PC-9 (cell line): ENCODE measurements around the gene BMPR1B. TPM values are rescaled to one million over a fixed set of nuclear protein-coding genes. Genes with fewer than 3 reads are reported as not detected.

Experiments
- BruUV-seq: library from RNA; stranded (reverse); fragments of 400-500 nt; replicated peaks from 2 replicates; lab custom pipeline; 2021; lab: Mats Ljungman, UMichigan
- CTCF ChIA-PET: fragments of 300-600 bp; sonication (Branson Sonifier 250); formaldehyde crosslinking; loops from one replicate; lab custom pipeline; 2022; ENCODE audit warnings: antibody characterized with exemption; lab: Charles Lee
- POLR2A ChIA-PET: fragments of 300-600 bp; sonication (Branson Sonifier 250); formaldehyde crosslinking; loops from one replicate; lab custom pipeline; 2022; ENCODE audit warnings: antibody characterized with exemption; ENCODE audit not compliant: unreplicated experiment; lab: Charles Lee
- DNase-seq, 2 experiments: peaks; one replicate each; pipeline versions ENCODE4 v3.0.0 to v3.0.0-alpha.2; 2015 to 2022; ENCODE audit warnings: mixed read lengths in 1 of 2
- H2AFZ ChIP-seq: fragments of 200-600 bp; sonication (generic); 2 replicates; pipeline ENCODE4 v1.8.1; 2017; ENCODE audit warnings: antibody characterized with exemption
- H3F3A ChIP-seq: fragments of 200-600 bp; sonication (generic); 2 replicates; pipeline ENCODE4 v1.8.1; 2017; ENCODE audit warnings: antibody characterized with exemption, mild to moderate bottlenecking, low read depth; ENCODE audit not compliant: insufficient read depth
- H3K27ac ChIP-seq: fragments of 200-600 bp; sonication (generic); 2 replicates; pipeline ENCODE4 v1.6.1; 2016; ENCODE audit warnings: mixed run types
- H3K27me3 ChIP-seq: fragments of 200-600 bp; sonication (generic); 2 replicates; pipeline ENCODE4 v1.6.1; 2016; ENCODE audit warnings: low read depth, mixed run types; ENCODE audit not compliant: insufficient read depth
- H3K36me3 ChIP-seq: fragments of 200-600 bp; sonication (generic); 2 replicates; pipeline ENCODE4 v1.6.1; 2016; ENCODE audit warnings: low read depth, mixed run types
- H3K4me1 ChIP-seq: fragments of 200-600 bp; sonication (generic); replicated peaks from 2 replicates; pipeline ENCODE4 v1.6.1; 2016; ENCODE audit warnings: mixed run types; ENCODE audit not compliant: insufficient read depth
- H3K4me2 ChIP-seq: fragments of 200-600 bp; sonication (generic); 2 replicates; pipeline ENCODE4 v1.6.1; 2017; ENCODE audit warnings: mixed run types
- H3K4me3 ChIP-seq: fragments of 200-600 bp; sonication (generic); 2 replicates; pipeline ENCODE4 v1.6.1; 2016; ENCODE audit warnings: mixed run types
- H3K79me2 ChIP-seq: fragments of 200-600 bp; sonication (generic); 2 replicates; pipeline ENCODE4 v1.6.1; 2017; ENCODE audit warnings: low read depth, mixed run types
- H3K9me2 ChIP-seq: fragments of 200-600 bp; sonication (generic); 2 replicates; pipeline ENCODE4 v1.8.1; 2017; ENCODE audit warnings: mild to moderate bottlenecking; ENCODE audit not compliant: insufficient read depth
- H3K9me3 ChIP-seq: fragments of 200-600 bp; sonication (generic); 2 replicates; pipeline ENCODE4 v1.8.1; 2016; ENCODE audit warnings: low read depth; ENCODE audit not compliant: insufficient read depth
- H4K20me1 ChIP-seq: fragments of 200-600 bp; sonication (generic); 2 replicates; pipeline ENCODE4 v1.8.1; 2017; ENCODE audit not compliant: insufficient read depth
- CTCF ChIP-seq: fragments of 200-600 bp; sonication (generic); conservative IDR thresholded peaks from 2 replicates; pipeline ENCODE4 v1.6.1; 2017; ENCODE audit warnings: mixed run types, antibody characterized with exemption, mild to moderate bottlenecking, moderate library complexity
- EZH2 ChIP-seq: fragments of 200-600 bp; sonication (generic); IDR thresholded peaks from 2 replicates; pipeline ENCODE4 v1.8.0; 2017; ENCODE audit warnings: antibody characterized with exemption, low read depth
- intact Hi-C: fragments of 100-400 bp; cut with micrococcal nuclease; formaldehyde crosslinking; loops from one replicate; pipeline ENCODE4 v1.10.0; 2022; ENCODE audit not compliant: unreplicated experiment
- total RNA-seq: library from RNA; stranded (reverse); gene quantifications from 2 replicates; pipeline ENCODE4 v1.2.3, GENCODE V29; 2021

The BMPR1B gene
- total RNA-seq, 1 experiment from 2014 or later: 1.1 TPM

- no peaks in the 10 kb centered on the region for H3K79me2 ChIP-seq
- DNase-seq: no peak
- ChIA-PET CTCF (no interaction called here), POLR2A (no interaction called here)
- no peak overlapping the region for H2AFZ ChIP-seq
- no peak overlapping the region for H3K27ac ChIP-seq
- intact Hi-C loops: loop anchor here (5.0 kb wide), 1 partner anchor 244 kb away; no protein-coding TSS in a partner anchor
- TF ChIP-seq CTCF (no peak), EZH2 (no peak)
- no peaks in the 10 kb centered on the region for H3K27me3 ChIP-seq
- no peaks in the 10 kb centered on the region; the same call in 1 of the 2 replicates for H3K9me3 ChIP-seq
- no peaks in the 10 kb centered on the region for H4K20me1 ChIP-seq
- no peaks in the 10 kb centered on the region for H3F3A ChIP-seq
- H3K36me3 ChIP-seq: no peaks in the 10 kb centered on the region
- no peaks in the 10 kb centered on the region for H3K9me2 ChIP-seq
- no peaks in the 10 kb centered on the region for H3K4me1 ChIP-seq
- BruUV-seq: no TSS peak
- no peak overlapping the region for H3K4me3 ChIP-seq
- no peak overlapping the region for H3K4me2 ChIP-seq
Measured at GRCh38 chr4:94843216-94843615, 85.5 kb downstream of the BMPR1B start.

DNA sequence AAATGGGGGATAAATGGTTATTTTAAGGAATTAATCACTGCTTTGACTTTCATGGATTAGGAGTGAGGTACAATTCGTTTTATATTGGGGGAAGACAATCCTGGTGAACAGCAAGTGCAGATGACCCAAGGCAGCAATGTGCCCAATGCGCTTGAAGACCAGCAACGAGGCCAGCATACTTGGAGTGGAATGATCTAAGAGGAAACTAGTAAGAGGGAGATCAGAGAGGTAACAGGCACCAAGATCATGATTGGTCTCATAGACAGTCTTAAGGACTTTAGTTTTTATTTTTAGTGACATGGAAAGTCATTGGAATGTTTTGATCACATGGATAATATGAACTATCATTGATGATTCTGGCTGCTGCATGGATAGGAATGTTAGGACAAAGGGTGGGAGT, 90.6 kb downstream of the BMPR1B start:
- H3K4me2 ChIP-seq: no peak overlapping the region
- H3K9me2 ChIP-seq: no peaks in the 10 kb centered on the region
- no peak overlapping the region for H3K4me3 ChIP-seq
- no peaks in the 10 kb centered on the region for H3K4me1 ChIP-seq
- no peaks in the 10 kb centered on the region for H4K20me1 ChIP-seq
- TF ChIP-seq CTCF (no peak), EZH2 (no peak)
- intact Hi-C loops: no loop called here
- H3K36me3 ChIP-seq: no peaks in the 10 kb centered on the region
- no peaks in the 10 kb centered on the region for H3K79me2 ChIP-seq
- H3F3A ChIP-seq: no peaks in the 10 kb centered on the region
- CTCF ChIA-PET: no interaction called here
- no peak overlapping the region for H3K27ac ChIP-seq
- no TSS peak for BruUV-seq
- H3K9me3 ChIP-seq: no peaks in the 10 kb centered on the region; the same call in 1 of the 2 replicates
- POLR2A ChIA-PET: no interaction called here
- no peak for DNase-seq
- H2AFZ ChIP-seq: no peak overlapping the region
- no peaks in the 10 kb centered on the region for H3K27me3 ChIP-seq

DNA sequence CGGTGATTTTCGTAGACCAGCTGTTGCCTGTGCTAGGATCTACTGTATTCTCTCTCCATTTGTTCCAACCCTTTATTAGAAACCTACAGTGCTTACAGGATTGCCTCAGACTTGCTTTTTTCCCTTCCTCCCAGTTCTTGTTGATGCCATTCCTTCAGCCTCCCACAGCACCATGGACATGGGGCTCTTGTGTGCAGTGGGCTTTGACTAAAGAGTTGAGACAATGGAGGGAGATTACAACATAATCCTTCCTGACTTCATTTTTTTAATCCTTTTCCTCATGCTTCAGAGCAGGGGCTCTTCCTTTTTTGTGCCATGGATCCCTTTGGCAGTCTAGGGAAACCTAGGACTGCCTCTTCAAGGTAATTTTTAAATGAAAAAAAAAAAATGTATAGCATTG, 92.1 kb downstream of the BMPR1B start:
- POLR2A ChIA-PET: no interaction called here

More for the DNA sequence above, 92.1 kb downstream of the BMPR1B start:
- no peaks in the 10 kb centered on the region for H3K36me3 ChIP-seq
- H3K27me3 ChIP-seq: no peaks in the 10 kb centered on the region
- no peaks in the 10 kb centered on the region for H3K79me2 ChIP-seq
- H3K9me3 ChIP-seq: no peaks in the 10 kb centered on the region; the same call in 1 of the 2 replicates
- DNase-seq: no peak
- no peaks in the 10 kb centered on the region for H3F3A ChIP-seq
- H3K27ac ChIP-seq: no peak overlapping the region
- CTCF ChIA-PET: no interaction called here
- TF ChIP-seq CTCF: no peak
- no peak for TF ChIP-seq EZH2
- H4K20me1 ChIP-seq: no peaks in the 10 kb centered on the region
- H3K9me2 ChIP-seq: no peaks in the 10 kb centered on the region
- H3K4me1 ChIP-seq: no peaks in the 10 kb centered on the region
- no peak overlapping the region for H3K4me3 ChIP-seq
- intact Hi-C loops: no loop called here
- no TSS peak for BruUV-seq
- no peak overlapping the region for H2AFZ ChIP-seq
- H3K4me2 ChIP-seq: no peak overlapping the region
